H9 (cell line): Measurements from ENCODE around the gene NFYC. TPM values are rescaled to one million over a fixed set of nuclear protein-coding genes. Genes with fewer than 3 reads are reported as not detected.

ENCODE experiments used
- DNase-seq: peaks from one replicate; pipeline ENCODE4 v3.0.0-alpha.2; 2017
- H2AFZ ChIP-seq: one replicate; pipeline ENCODE4 v1.6.1; 2013; ENCODE audit warnings: mild to moderate bottlenecking, low read length, control low read depth, moderate library complexity
- H2AK5ac ChIP-seq: 2 replicates; pipeline ENCODE4 v1.6.1; 2013; ENCODE audit warnings: low read length, control low read depth, mixed read lengths; ENCODE audit not compliant: insufficient read length
- H2BK120ac ChIP-seq: one replicate; pipeline ENCODE4 v1.6.1; 2013; ENCODE audit warnings: low read depth, mild to moderate bottlenecking, low read length, control low read depth, inconsistent platforms; ENCODE audit not compliant: poor library complexity, severe bottlenecking
- H2BK12ac ChIP-seq: 2 replicates; pipeline ENCODE4 v1.6.1; 2013; ENCODE audit warnings: low read length, control low read depth, mixed read lengths, low read depth; ENCODE audit not compliant: insufficient read length
- H2BK15ac ChIP-seq: 2 replicates; pipeline ENCODE4 v1.6.1; 2013; ENCODE audit warnings: low read depth, low read length, control low read depth
- H2BK20ac ChIP-seq: one replicate; pipeline ENCODE4 v1.6.1; 2013; ENCODE audit warnings: low read depth, mild to moderate bottlenecking, low read length, control low read depth, inconsistent platforms; ENCODE audit not compliant: poor library complexity, severe bottlenecking
- H2BK5ac ChIP-seq: 2 replicates; pipeline ENCODE4 v1.6.1; 2013; ENCODE audit warnings: low read length, control low read depth, mixed read lengths; ENCODE audit not compliant: insufficient read length
- H3K14ac ChIP-seq: 2 replicates; pipeline ENCODE4 v1.6.1; 2013; ENCODE audit warnings: low read length, control low read depth; ENCODE audit not compliant: insufficient read depth
- H3K18ac ChIP-seq: 2 replicates; pipeline ENCODE4 v1.6.1; 2013; ENCODE audit warnings: low read depth, mild to moderate bottlenecking, mixed read lengths, low read length, control low read depth; ENCODE audit not compliant: insufficient read length
- H3K23ac ChIP-seq: 2 replicates; pipeline ENCODE4 v1.6.1; 2013; ENCODE audit warnings: low read length, control low read depth, mixed read lengths, low read depth; ENCODE audit not compliant: insufficient read length
- H3K23me2 ChIP-seq: 2 replicates; pipeline ENCODE4 v1.6.1; 2013; ENCODE audit warnings: low read depth, mild to moderate bottlenecking, mixed read lengths, low read length, control low read depth; ENCODE audit not compliant: insufficient read length, poor library complexity, severe bottlenecking
- H3K27ac ChIP-seq: 2 replicates; pipeline ENCODE4 v1.5.1; 2013; ENCODE audit warnings: low read length, control low read depth, mixed read lengths, low read depth; ENCODE audit not compliant: insufficient read length
- H3K27me3 ChIP-seq: 2 replicates; pipeline ENCODE4 v1.6.1; 2013; ENCODE audit warnings: low read length, control low read depth, inconsistent platforms; ENCODE audit not compliant: insufficient read depth
- H3K4ac ChIP-seq: 2 replicates; pipeline ENCODE4 v1.6.1; 2013; ENCODE audit warnings: low read depth, mild to moderate bottlenecking, control low read depth, inconsistent platforms, low read length, moderate library complexity
- H3K4me1 ChIP-seq: 2 replicates; pipeline ENCODE4 v1.6.1; 2013; ENCODE audit warnings: low read length, control low read depth, inconsistent platforms; ENCODE audit not compliant: insufficient read depth
- H3K4me2 ChIP-seq: 2 replicates; pipeline ENCODE4 v1.6.1; 2013; ENCODE audit warnings: low read length, control low read depth, mixed read lengths; ENCODE audit not compliant: insufficient read length, insufficient read depth
- H3K56ac ChIP-seq: 2 replicates; pipeline ENCODE4 v1.6.1; 2013; ENCODE audit warnings: low read depth, mild to moderate bottlenecking, mixed read lengths, low read length, control low read depth; ENCODE audit not compliant: insufficient read length
- H3K79me1 ChIP-seq: 2 replicates; pipeline ENCODE4 v1.6.1; 2013; ENCODE audit warnings: low read depth, mild to moderate bottlenecking, moderate library complexity, low read length, control low read depth, inconsistent platforms; ENCODE audit not compliant: insufficient read depth, poor library complexity, severe bottlenecking
- H3K79me2 ChIP-seq: 2 replicates; pipeline ENCODE4 v1.6.1; 2013; ENCODE audit warnings: low read length, control low read depth, inconsistent platforms; ENCODE audit not compliant: insufficient read depth
- H3K9ac ChIP-seq: 2 replicates; pipeline ENCODE4 v1.6.1; 2013; ENCODE audit warnings: low read length, control low read depth, mixed read lengths; ENCODE audit not compliant: insufficient read length; ENCODE audit errors: extremely low read depth
- H3K9me3 ChIP-seq: one replicate; pipeline ENCODE4 v1.6.1; 2013; ENCODE audit warnings: low read depth, low read length, inconsistent platforms; ENCODE audit not compliant: control insufficient read depth
- H3T11ph ChIP-seq: one replicate; pipeline ENCODE4 v1.6.1; 2013; ENCODE audit warnings: mild to moderate bottlenecking, low read length, control low read depth, inconsistent platforms
- H4K20me1 ChIP-seq: one replicate; pipeline ENCODE4 v1.6.1; 2013; ENCODE audit not compliant: control insufficient read depth, insufficient read length, insufficient read depth
- H4K5ac ChIP-seq: 2 replicates; pipeline ENCODE4 v1.6.1; 2013; ENCODE audit warnings: low read depth, mild to moderate bottlenecking, mixed read lengths, low read length, control low read depth; ENCODE audit not compliant: insufficient read length
- H4K8ac ChIP-seq: replicated peaks from 2 replicates; pipeline ENCODE4 v1.6.1; 2013; ENCODE audit warnings: low read length, control low read depth, mixed read lengths, low read depth; ENCODE audit not compliant: insufficient read length
- H4K91ac ChIP-seq: 2 replicates; pipeline ENCODE4 v1.6.1; 2013; ENCODE audit warnings: low read depth, mild to moderate bottlenecking, moderate library complexity, mixed read lengths, low read length, control low read depth; ENCODE audit not compliant: insufficient read length
- H3K27ac Mint-ChIP-seq, 3 experiments: 2 replicates in 2 of 3; 3 replicates in 1 of 3; pipeline ENCODE4 v1.8.0; 2020 to 2021; ENCODE audit warnings: mixed read lengths in 3 of 3, mild to moderate bottlenecking in 1 of 3, moderate library complexity in 1 of 3
- H3K27me3 Mint-ChIP-seq: 2 replicates; pipeline ENCODE4 v1.8.0; 2021; ENCODE audit warnings: low read depth, mild to moderate bottlenecking, moderate library complexity, mixed read lengths
- H3K36me3 Mint-ChIP-seq, 3 experiments: 2 replicates in 2 of 3; 3 replicates in 1 of 3; pipeline ENCODE4 v1.8.0; 2020 to 2021; ENCODE audit warnings: low read depth in 3 of 3, mixed read lengths in 3 of 3; ENCODE audit not compliant: insufficient read depth in 1 of 3
- H3K4me1 Mint-ChIP-seq, 2 experiments: 2 replicates each; pipeline ENCODE4 v1.8.0; 2020; ENCODE audit warnings: mixed read lengths in 2 of 2
- H3K4me3 Mint-ChIP-seq, 2 experiments: 2 replicates in 1 of 2; 3 replicates in 1 of 2; pipeline ENCODE4 v1.8.0; 2020 to 2021; ENCODE audit warnings: mild to moderate bottlenecking in 2 of 2, mixed read lengths in 2 of 2, moderate library complexity in 1 of 2
- H3K9me3 Mint-ChIP-seq, 2 experiments: 2 replicates in 1 of 2; 3 replicates in 1 of 2; pipeline ENCODE4 v1.8.0; 2020; ENCODE audit warnings: mild to moderate bottlenecking in 2 of 2, mixed read lengths in 2 of 2, moderate library complexity in 1 of 2
- WGBS: extraction: QIAGEN DNeasy Blood & Tissue Kit; methylation state at CpG from one replicate; pipeline ENCODE4 v1.1.7; 2013; ENCODE audit warnings: missing lambda C conversion rate, low lambda C conversion rate, mixed read lengths; ENCODE audit not compliant: insufficient read length; ENCODE audit errors: extremely low coverage; 5-methylcytosine and 5-hydroxymethylcytosine counted together
- total RNA-seq: library from RNA; stranded (reverse); gene quantifications from 2 replicates; pipeline ENCODE4 v1.2.1, GENCODE V29; 2021
- TF ChIP-seq, protein P1 (sequence below): fragments of 200-600 bp; sonication (generic); conservative IDR thresholded peaks from 3 replicates; pipeline ENCODE4 v1.8.0; 2021; ENCODE audit warnings: antibody characterized with exemption, mild to moderate bottlenecking

Gene NFYC
- total RNA-seq, 1 experiment from 2014 or later = 54.7 TPM

DNA sequence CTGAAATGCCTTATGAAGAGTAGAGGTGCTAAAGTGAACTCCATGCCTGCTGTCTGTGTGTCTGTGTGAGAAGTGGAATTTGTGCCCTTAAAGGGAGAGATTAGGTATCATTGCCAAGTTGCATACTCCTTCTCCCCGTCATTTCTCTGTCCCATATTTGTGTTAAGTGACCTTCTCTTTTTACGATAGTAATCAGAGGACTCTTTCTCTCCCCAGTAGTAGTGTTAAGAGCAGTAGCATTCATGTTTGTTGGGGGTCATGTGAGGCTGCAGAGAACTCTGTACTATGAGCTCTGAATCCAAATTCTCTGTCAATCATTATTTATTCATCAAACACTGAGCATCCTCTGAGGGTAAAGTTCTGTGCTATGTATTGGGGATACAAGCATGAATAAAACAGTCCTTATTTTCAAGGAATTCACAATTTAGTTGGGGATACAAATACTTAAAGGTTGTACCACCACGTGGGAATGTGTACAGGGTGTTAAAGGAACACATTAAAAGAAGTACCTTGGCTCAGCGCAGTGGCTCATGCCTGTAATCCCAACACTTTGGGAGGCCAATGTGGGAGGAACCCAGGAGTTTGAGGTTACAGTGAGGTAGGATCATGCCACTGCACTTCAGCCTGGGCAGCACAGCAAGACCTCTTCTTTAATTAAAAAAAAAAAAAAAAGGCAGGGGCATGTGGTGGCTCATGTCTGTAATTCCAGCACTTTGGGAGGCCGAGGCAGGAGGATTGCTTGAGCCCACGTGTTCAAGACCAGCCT is 67.3 kb downstream of the NFYC start:
- H2AFZ ChIP-seq = no peak overlapping the region
- no peak overlapping the region for H2BK15ac ChIP-seq
- H3K14ac ChIP-seq = no peak overlapping the region
- WGBS = no CpG with 5 or more reads among the region's 6 CpGs
- H4K20me1 ChIP-seq = no peaks in the 10 kb centered on the region
- H3K36me3 Mint-ChIP-seq = peaks cover 27 to 84% (median 70%) of the 10 kb centered on the region in 3 experiments; a peak in 6 of 7 replicates
- H4K8ac ChIP-seq = no peak overlapping the region
- no peak overlapping the region for H4K5ac ChIP-seq
- H3K9ac ChIP-seq = no peak overlapping the region
- H3T11ph ChIP-seq = no peak overlapping the region
- no peak overlapping the region for H2BK5ac ChIP-seq
- H3K23ac ChIP-seq = no peak overlapping the region
- no peak overlapping the region for H3K56ac ChIP-seq
- H2BK12ac ChIP-seq = no peak overlapping the region
- no peaks in the 10 kb centered on the region for H3K79me2 ChIP-seq
- no peak overlapping the region for H2BK20ac ChIP-seq
- no peaks in the 10 kb centered on the region for H3K4me1 ChIP-seq
- no peak overlapping the region for H2AK5ac ChIP-seq
- H3K27ac ChIP-seq = no peak overlapping the region
- H3K27me3 Mint-ChIP-seq = no peaks in the 10 kb centered on the region
- no peaks in the 10 kb centered on the region for H3K79me1 ChIP-seq
- no peak overlapping the region for H3K4ac ChIP-seq
- H3K23me2 ChIP-seq = no peaks in the 10 kb centered on the region
- no peak overlapping the region for H3K27ac Mint-ChIP-seq
- no peak overlapping the region for H3K18ac ChIP-seq
- no peak overlapping the region for H2BK120ac ChIP-seq
- DNase-seq = no peak
- no peak overlapping the region for H3K4me2 ChIP-seq
- H3K27me3 ChIP-seq = no peaks in the 10 kb centered on the region
- H3K4me3 Mint-ChIP-seq = no peak overlapping the region
- H3K9me3 Mint-ChIP-seq = no peaks in the 10 kb centered on the region
- TF ChIP-seq, protein P1, sequence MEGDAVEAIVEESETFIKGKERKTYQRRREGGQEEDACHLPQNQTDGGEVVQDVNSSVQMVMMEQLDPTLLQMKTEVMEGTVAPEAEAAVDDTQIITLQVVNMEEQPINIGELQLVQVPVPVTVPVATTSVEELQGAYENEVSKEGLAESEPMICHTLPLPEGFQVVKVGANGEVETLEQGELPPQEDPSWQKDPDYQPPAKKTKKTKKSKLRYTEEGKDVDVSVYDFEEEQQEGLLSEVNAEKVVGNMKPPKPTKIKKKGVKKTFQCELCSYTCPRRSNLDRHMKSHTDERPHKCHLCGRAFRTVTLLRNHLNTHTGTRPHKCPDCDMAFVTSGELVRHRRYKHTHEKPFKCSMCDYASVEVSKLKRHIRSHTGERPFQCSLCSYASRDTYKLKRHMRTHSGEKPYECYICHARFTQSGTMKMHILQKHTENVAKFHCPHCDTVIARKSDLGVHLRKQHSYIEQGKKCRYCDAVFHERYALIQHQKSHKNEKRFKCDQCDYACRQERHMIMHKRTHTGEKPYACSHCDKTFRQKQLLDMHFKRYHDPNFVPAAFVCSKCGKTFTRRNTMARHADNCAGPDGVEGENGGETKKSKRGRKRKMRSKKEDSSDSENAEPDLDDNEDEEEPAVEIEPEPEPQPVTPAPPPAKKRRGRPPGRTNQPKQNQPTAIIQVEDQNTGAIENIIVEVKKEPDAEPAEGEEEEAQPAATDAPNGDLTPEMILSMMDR = no peak
- 0 out of 4 replicates have a peak, but pooled peaks cover 0 to under 1% of the 10 kb centered on the region in 2 experiments for H3K4me1 Mint-ChIP-seq
- no peak overlapping the region for H4K91ac ChIP-seq
- H3K9me3 ChIP-seq = no peaks in the 10 kb centered on the region
